ENCODE measurements around the gene SUMO3. TPM values are rescaled to one million over a fixed set of nuclear protein-coding genes. Genes with fewer than 3 reads are reported as not detected.

SUMO3 gene
- polyA plus RNA-seq, 4 donors = 70.8 to 105 (median 77.3) TPM

DNA sequence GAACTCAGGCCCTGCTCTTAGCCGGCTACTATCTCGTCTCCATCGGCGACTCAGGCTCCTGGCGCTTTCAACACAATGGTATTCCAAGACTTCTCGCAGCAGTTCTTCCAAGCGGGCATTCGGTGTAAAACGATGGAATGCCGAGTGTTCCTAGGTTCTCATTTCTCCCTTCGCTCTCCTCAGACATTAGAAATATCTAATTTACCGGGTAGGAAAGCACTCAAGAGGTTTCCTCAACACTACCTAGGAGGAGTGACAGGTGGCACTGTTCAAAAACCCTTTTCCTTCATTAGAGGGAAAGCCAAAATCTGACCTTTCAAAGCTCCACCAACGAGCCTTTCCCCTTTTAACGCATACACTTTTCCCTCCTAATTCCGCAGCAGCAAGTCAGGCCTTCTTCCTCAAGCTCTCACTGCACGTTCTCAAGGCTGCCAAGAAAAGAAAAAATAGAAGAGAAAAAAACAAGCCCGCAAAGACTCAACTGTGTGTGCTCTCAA is 16.8 kb downstream of the SUMO3 start:
- peaks cover under 1 to 18% (median 2%) of the 10 kb centered on the region in 3 donors for H3K36me3 ChIP-seq (ENCODE audit: control insufficient read depth in 3 of 3, insufficient read depth in 2 of 3, low read depth in 1 of 3, low read length in 3 of 3)
- H3K4me1 ChIP-seq (ENCODE audit: control insufficient read depth in 3 of 3, insufficient read depth in 2 of 3, low read depth in 1 of 3, low read length in 2 of 3) = peaks cover 0 to 12% (median 7%) of the 10 kb centered on the region in 3 donors
- H3K27me3 ChIP-seq (ENCODE audit: control insufficient read depth in 3 of 3, insufficient read depth in 3 of 3, low read length in 3 of 3) = no peaks in the 10 kb centered on the region
- DNase-seq (peak; percentile 53 to 57), FAIRE-seq (no peak)
- 1 to 5% (median 2%) methylated on average over 17 of the region's 17 CpGs for WGBS, 3 donors
- no peaks in the 10 kb centered on the region for H3K9me3 ChIP-seq (ENCODE audit: control insufficient read depth in 2 of 2, insufficient read depth in 1 of 2, low read depth in 1 of 2, low read length in 1 of 2)
- peak overlapping the region; percentile 79 to 90 (median 80) for H3K4me3 ChIP-seq (ENCODE audit: low read depth in 1 of 3, low read length in 3 of 3)
- peak overlapping the region; percentile 42 to 62 (median 50) for H3K27ac ChIP-seq (ENCODE audit: low read depth in 1 of 3, low read length in 2 of 3)

- DNase-seq (peak; percentile 40 to 51), FAIRE-seq (no peak)
- no peaks in the 10 kb centered on the region for H3K9me3 ChIP-seq (ENCODE audit: control insufficient read depth in 2 of 2, insufficient read depth in 1 of 2, low read depth in 1 of 2, low read length in 1 of 2)
- WGBS, 3 donors = 43 to 57% (median 45%) methylated on average over 12 of the region's 12 CpGs
- H3K36me3 ChIP-seq (ENCODE audit: control insufficient read depth in 3 of 3, insufficient read depth in 2 of 3, low read depth in 1 of 3, low read length in 3 of 3) = peaks cover 0 to 18% (median 2%) of the 10 kb centered on the region in 3 donors
- H3K27me3 ChIP-seq (ENCODE audit: control insufficient read depth in 3 of 3, insufficient read depth in 3 of 3, low read length in 3 of 3) = no peaks in the 10 kb centered on the region
- H3K4me1 ChIP-seq (ENCODE audit: control insufficient read depth in 3 of 3, insufficient read depth in 2 of 3, low read depth in 1 of 3, low read length in 2 of 3) = peaks cover 0 to 12% (median 7%) of the 10 kb centered on the region in 3 donors
- H3K4me3 ChIP-seq (ENCODE audit: low read depth in 1 of 3, low read length in 3 of 3) = peak overlapping the region in 2 of 3 donors; percentile 34 to 79
- H3K27ac ChIP-seq (ENCODE audit: low read depth in 1 of 3, low read length in 2 of 3) = no peak overlapping the region
Observed at GRCh38 chr21:44800103-44800502, 17.8 kb downstream of the SUMO3 start.

DNA sequence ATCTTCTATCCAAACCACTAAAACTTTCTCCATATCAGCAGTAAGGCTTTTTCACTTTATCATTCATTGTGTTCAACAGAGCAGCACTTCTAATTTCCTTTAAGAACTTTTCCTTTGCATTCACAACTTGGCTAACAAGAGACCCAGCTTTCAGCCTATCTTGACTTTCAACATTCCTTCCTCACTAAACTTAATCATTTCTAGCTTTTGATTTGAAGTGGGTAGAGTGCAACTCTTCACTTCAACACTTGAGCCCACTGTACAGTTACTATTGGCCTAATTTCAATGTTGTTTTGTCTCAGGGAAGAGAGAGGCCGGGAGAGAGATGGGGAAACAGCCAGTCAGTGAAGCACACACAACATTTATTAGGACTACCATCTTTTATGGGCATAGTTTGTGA is 18.2 kb downstream of the SUMO3 start:
- H3K36me3 ChIP-seq (ENCODE audit: control insufficient read depth in 3 of 3, insufficient read depth in 2 of 3, low read depth in 1 of 3, low read length in 3 of 3) = peaks cover 0 to 16% (median under 1%) of the 10 kb centered on the region in 3 donors
- H3K9me3 ChIP-seq (ENCODE audit: control insufficient read depth in 2 of 2, insufficient read depth in 1 of 2, low read depth in 1 of 2, low read length in 1 of 2) = no peaks in the 10 kb centered on the region
- H3K27me3 ChIP-seq (ENCODE audit: control insufficient read depth in 3 of 3, insufficient read depth in 3 of 3, low read length in 3 of 3) = no peaks in the 10 kb centered on the region
- H3K4me3 ChIP-seq (ENCODE audit: low read depth in 1 of 3, low read length in 3 of 3) = no peak overlapping the region
- DNase-seq (no peak), FAIRE-seq (no peak)
- WGBS, 3 donors = 49 to 65% (median 58%) methylated on average over 1 of the region's 1 CpG
- no peak overlapping the region for H3K27ac ChIP-seq (ENCODE audit: low read depth in 1 of 3, low read length in 2 of 3)
- H3K4me1 ChIP-seq (ENCODE audit: control insufficient read depth in 3 of 3, insufficient read depth in 2 of 3, low read depth in 1 of 3, low read length in 2 of 3) = peaks cover 0 to 12% (median 7%) of the 10 kb centered on the region in 3 donors

DNA sequence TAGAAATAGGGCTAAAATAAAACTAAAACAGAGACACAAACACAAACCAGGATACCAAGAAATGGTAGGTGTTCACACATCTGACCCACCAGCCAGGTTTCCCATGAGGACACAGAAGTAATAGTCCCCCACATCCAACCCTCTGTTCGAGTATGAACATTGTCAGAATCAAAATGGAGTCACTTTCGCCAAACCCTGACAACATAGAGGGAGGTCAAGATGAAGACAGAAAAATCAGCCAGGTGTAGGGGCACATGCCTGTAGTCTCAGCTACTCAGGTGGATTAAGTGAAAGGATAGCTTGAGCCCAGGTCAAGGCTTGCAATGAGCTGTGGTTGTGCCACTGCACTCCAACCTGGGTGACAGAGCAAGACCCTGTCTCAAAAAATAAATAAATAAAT is 20.1 kb downstream of the SUMO3 start:
- no peaks in the 10 kb centered on the region for H3K27me3 ChIP-seq (ENCODE audit: control insufficient read depth in 3 of 3, insufficient read depth in 3 of 3, low read length in 3 of 3)
- no peak for FAIRE-seq
- H3K4me1 ChIP-seq (ENCODE audit: control insufficient read depth in 3 of 3, insufficient read depth in 2 of 3, low read depth in 1 of 3, low read length in 2 of 3) = peaks cover 2 to 12% (median 10%) of the 10 kb centered on the region in 3 donors
- H3K9me3 ChIP-seq (ENCODE audit: control insufficient read depth in 2 of 2, insufficient read depth in 1 of 2, low read depth in 1 of 2, low read length in 1 of 2) = no peaks in the 10 kb centered on the region
- 92 to 96% (median 92%) methylated on average over 2 of the region's 2 CpGs for WGBS, 3 donors
- H3K27ac ChIP-seq (ENCODE audit: low read depth in 1 of 3, low read length in 2 of 3) = no peak overlapping the region
- H3K4me3 ChIP-seq (ENCODE audit: low read depth in 1 of 3, low read length in 3 of 3) = no peak overlapping the region
- peaks cover 0 to 7% (median 0%) of the 10 kb centered on the region in 3 donors for H3K36me3 ChIP-seq (ENCODE audit: control insufficient read depth in 3 of 3, insufficient read depth in 2 of 3, low read depth in 1 of 3, low read length in 3 of 3)
- DNase-seq = no peak

DNA sequence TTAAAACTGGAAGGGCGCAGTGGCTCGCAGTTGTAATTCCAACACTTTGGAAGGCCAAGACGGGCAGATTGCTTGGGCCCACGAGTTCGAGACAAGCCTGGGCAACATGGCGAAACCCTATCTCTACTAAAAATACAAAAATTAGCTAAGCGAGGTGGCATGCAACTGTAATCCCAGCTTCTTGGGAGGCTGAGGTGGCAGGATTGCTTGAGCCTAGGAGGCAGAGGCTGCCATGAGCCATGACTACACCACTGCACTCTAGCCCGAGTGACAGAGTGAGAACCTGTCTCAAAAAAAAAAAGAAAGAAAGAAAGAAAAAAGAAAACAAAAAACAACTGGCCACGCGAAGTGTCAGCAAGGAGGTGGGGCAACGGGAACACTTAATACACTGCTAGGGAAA is 22.5 kb downstream of the SUMO3 start:
- no peak for DNase-seq
- Histone ChIP-seq H3K27me3 (ENCODE audit: control insufficient read depth in 3 of 3, insufficient read depth in 3 of 3, low read length in 3 of 3) (no peaks in the 10 kb centered on the region), H3K36me3 (ENCODE audit: control insufficient read depth in 3 of 3, insufficient read depth in 2 of 3, low read depth in 1 of 3, low read length in 3 of 3) (peaks cover 0 to 14% (median 0%) of the 10 kb centered on the region in 3 donors), H3K4me3 (ENCODE audit: low read depth in 1 of 3, low read length in 3 of 3) (no peak overlapping the region), H3K9me3 (ENCODE audit: control insufficient read depth in 2 of 2, insufficient read depth in 1 of 2, low read depth in 1 of 2, low read length in 1 of 2) (no peaks in the 10 kb centered on the region), H3K27ac (ENCODE audit: low read depth in 1 of 3, low read length in 2 of 3) (no peak overlapping the region), H3K4me1 (ENCODE audit: control insufficient read depth in 3 of 3, insufficient read depth in 2 of 3, low read depth in 1 of 3, low read length in 2 of 3) (peaks cover 6 to 24% (median 8%) of the 10 kb centered on the region in 3 donors)
- WGBS, 3 donors = 93 to 97% (median 96%) methylated on average over 11 of the region's 11 CpGs
- no peak for FAIRE-seq

GRCh38 chr21:44793592-44794374 is 24.1 kb downstream of the SUMO3 start:
- FAIRE-seq (no peak), DNase-seq (peak; percentile 37 to 82)
- peak overlapping the region in 1 of 3 donors; percentile 67 for H3K27ac ChIP-seq (ENCODE audit: low read depth in 1 of 3, low read length in 2 of 3)
- H3K4me1 ChIP-seq (ENCODE audit: control insufficient read depth in 3 of 3, insufficient read depth in 2 of 3, low read depth in 1 of 3, low read length in 2 of 3) = peaks cover 0 to 21% (median 8%) of the 10 kb centered on the region in 3 donors
- WGBS, 3 donors = 8 to 26% (median 22%) methylated on average over 4 of the region's 4 CpGs
- H3K9me3 ChIP-seq (ENCODE audit: control insufficient read depth in 2 of 2, insufficient read depth in 1 of 2, low read depth in 1 of 2, low read length in 1 of 2) = no peaks in the 10 kb centered on the region
- peaks cover 0 to 14% (median 0%) of the 10 kb centered on the region in 3 donors for H3K36me3 ChIP-seq (ENCODE audit: control insufficient read depth in 3 of 3, insufficient read depth in 2 of 3, low read depth in 1 of 3, low read length in 3 of 3)
- no peak overlapping the region for H3K4me3 ChIP-seq (ENCODE audit: low read depth in 1 of 3, low read length in 3 of 3)
- H3K27me3 ChIP-seq (ENCODE audit: control insufficient read depth in 3 of 3, insufficient read depth in 3 of 3, low read length in 3 of 3) = no peaks in the 10 kb centered on the region

- Histone ChIP-seq H3K27ac (ENCODE audit: low read depth in 1 of 3, low read length in 2 of 3) (peak overlapping the region in 2 of 3 donors; percentile 53 to 67), H3K4me1 (ENCODE audit: control insufficient read depth in 3 of 3, insufficient read depth in 2 of 3, low read depth in 1 of 3, low read length in 2 of 3) (peaks cover 0 to 21% (median 8%) of the 10 kb centered on the region in 3 donors), H3K36me3 (ENCODE audit: control insufficient read depth in 3 of 3, insufficient read depth in 2 of 3, low read depth in 1 of 3, low read length in 3 of 3) (peaks cover 0 to 14% (median 0%) of the 10 kb centered on the region in 3 donors), H3K4me3 (ENCODE audit: low read depth in 1 of 3, low read length in 3 of 3) (no peak overlapping the region), H3K9me3 (ENCODE audit: control insufficient read depth in 2 of 2, insufficient read depth in 1 of 2, low read depth in 1 of 2, low read length in 1 of 2) (no peaks in the 10 kb centered on the region), H3K27me3 (ENCODE audit: control insufficient read depth in 3 of 3, insufficient read depth in 3 of 3, low read length in 3 of 3) (no peaks in the 10 kb centered on the region)
- FAIRE-seq (no peak), DNase-seq (peak; percentile 83 to 85)
- whole genome bisulfite sequencing, 3 donors = 10 to 26% (median 20%) methylated on average over 10 of the region's 10 CpGs
Observed at GRCh38 chr21:44792702-44793591, 24.9 kb downstream of the SUMO3 start.

DNA sequence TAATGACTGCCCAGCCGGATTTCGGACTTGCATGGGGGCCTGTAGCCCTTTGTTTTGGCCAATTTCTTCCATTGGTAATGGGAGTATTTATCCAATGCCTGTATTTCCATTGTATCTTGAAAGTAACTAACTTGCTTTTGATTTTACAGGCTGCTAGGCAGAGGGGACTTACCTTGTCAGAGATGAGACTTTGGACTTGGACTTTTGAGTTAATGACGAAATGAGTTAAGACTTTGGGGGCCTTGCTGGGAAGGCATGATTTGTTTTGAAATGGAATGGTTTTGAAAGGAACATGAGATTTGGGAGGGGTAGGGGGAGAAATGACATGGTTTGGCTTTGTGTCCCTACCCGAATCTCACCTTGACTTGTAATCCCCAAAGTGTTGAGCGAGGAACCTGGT is 25.9 kb downstream of the SUMO3 start:
- Histone ChIP-seq H3K36me3 (ENCODE audit: control insufficient read depth in 3 of 3, insufficient read depth in 2 of 3, low read depth in 1 of 3, low read length in 3 of 3) (peaks cover 0 to 16% (median 0%) of the 10 kb centered on the region in 3 donors), H3K9me3 (ENCODE audit: control insufficient read depth in 2 of 2, insufficient read depth in 1 of 2, low read depth in 1 of 2, low read length in 1 of 2) (no peaks in the 10 kb centered on the region), H3K27ac (ENCODE audit: low read depth in 1 of 3, low read length in 2 of 3) (peak overlapping the region in 1 of 3 donors; percentile 67), H3K4me1 (ENCODE audit: control insufficient read depth in 3 of 3, insufficient read depth in 2 of 3, low read depth in 1 of 3, low read length in 2 of 3) (peaks cover 0 to 21% (median 8%) of the 10 kb centered on the region in 3 donors), H3K27me3 (ENCODE audit: control insufficient read depth in 3 of 3, insufficient read depth in 3 of 3, low read length in 3 of 3) (no peaks in the 10 kb centered on the region), H3K4me3 (ENCODE audit: low read depth in 1 of 3, low read length in 3 of 3) (no peak overlapping the region)
- DNase-seq (peak; percentile 34 to 72), FAIRE-seq (no peak)
- 78 to 91% (median 88%) methylated on average over 5 of the region's 5 CpGs for WGBS, 3 donors
